Measurements from ENCODE around the gene ZNF844. TPM values are rescaled to one million over a fixed set of nuclear protein-coding genes. Genes with fewer than 3 reads are reported as not detected.

ZNF844 gene
- total RNA-seq, 1 experiment from 2014 or later: 10.5 TPM

GRCh38 chr19:12034198-12034597 lies 30.3 kb upstream of the ZNF844 start:
- ChIA-PET CTCF (interaction anchor here (1.1 to 3.5 kb wide), 6 partner anchors 25 to 334 kb away, joined by 3 to 25 read pairs (median 12); partner anchors contain the start of genes ZNF20 and ZNF763), POLR2A (interaction anchor here (3.5 kb wide), 1 partner anchor 17 kb away, joined by 34 read pairs; the partner anchor contains the start of gene ZNF878)
- H3K27ac Mint-ChIP-seq: no peak overlapping the region
- peak overlapping the region; percentile 51 for H3K4me3 Mint-ChIP-seq
- peaks cover 24% of the 10 kb centered on the region for H3K36me3 Mint-ChIP-seq
- H3K27me3 Mint-ChIP-seq (ENCODE audit: low read depth): peaks cover 32% of the 10 kb centered on the region
- H3K4me1 Mint-ChIP-seq: peaks cover 26% of the 10 kb centered on the region
- H3K9me3 Mint-ChIP-seq: 0 out of 2 replicates have a peak, but pooled peaks cover 3% of the 10 kb centered on the region
- TF ChIP-seq IRF2 (CRISPR knock-in tag; IDR thresholded peaks at IDR 0.05; ENCODE audit: borderline replicate concordance, low read depth) (no peak), CDX4 (CRISPR knock-in tag; IDR thresholded peaks at IDR 0.05; ENCODE audit: borderline replicate concordance) (no peak), TEAD1 (CRISPR knock-in tag; IDR thresholded peaks at IDR 0.05) (no peak), ZNF121 (CRISPR knock-in tag; IDR thresholded peaks at IDR 0.05) (no peak), NFATC4 (CRISPR knock-in tag; IDR thresholded peaks at IDR 0.05) (no peak), KAT7 (CRISPR knock-in tag; IDR thresholded peaks at IDR 0.05; ENCODE audit: borderline replicate concordance) (no peak), GRHL2 (CRISPR knock-in tag; IDR thresholded peaks at IDR 0.05; ENCODE audit: insufficient replicate concordance, severe bottlenecking) (no peak), ERG (CRISPR knock-in tag; IDR thresholded peaks at IDR 0.05) (no peak), NFYB (CRISPR knock-in tag; conservative IDR thresholded peaks at IDR 0.05; ENCODE audit: low read depth) (no peak), MYBL2 (CRISPR knock-in tag; IDR thresholded peaks at IDR 0.05) (no peak), JUN (CRISPR knock-in tag; IDR thresholded peaks at IDR 0.05) (no peak), ZNF416 (CRISPR knock-in tag; IDR thresholded peaks at IDR 0.05) (no peak), TP53 (CRISPR knock-in tag; IDR thresholded peaks at IDR 0.05) (no peak)
- TF ChIP-seq, protein P1, sequence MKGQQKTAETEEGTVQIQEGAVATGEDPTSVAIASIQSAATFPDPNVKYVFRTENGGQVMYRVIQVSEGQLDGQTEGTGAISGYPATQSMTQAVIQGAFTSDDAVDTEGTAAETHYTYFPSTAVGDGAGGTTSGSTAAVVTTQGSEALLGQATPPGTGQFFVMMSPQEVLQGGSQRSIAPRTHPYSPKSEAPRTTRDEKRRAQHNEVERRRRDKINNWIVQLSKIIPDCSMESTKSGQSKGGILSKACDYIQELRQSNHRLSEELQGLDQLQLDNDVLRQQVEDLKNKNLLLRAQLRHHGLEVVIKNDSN (CRISPR knock-in tag; IDR thresholded peaks at IDR 0.05): no peak
- TF ChIP-seq, protein P2, sequence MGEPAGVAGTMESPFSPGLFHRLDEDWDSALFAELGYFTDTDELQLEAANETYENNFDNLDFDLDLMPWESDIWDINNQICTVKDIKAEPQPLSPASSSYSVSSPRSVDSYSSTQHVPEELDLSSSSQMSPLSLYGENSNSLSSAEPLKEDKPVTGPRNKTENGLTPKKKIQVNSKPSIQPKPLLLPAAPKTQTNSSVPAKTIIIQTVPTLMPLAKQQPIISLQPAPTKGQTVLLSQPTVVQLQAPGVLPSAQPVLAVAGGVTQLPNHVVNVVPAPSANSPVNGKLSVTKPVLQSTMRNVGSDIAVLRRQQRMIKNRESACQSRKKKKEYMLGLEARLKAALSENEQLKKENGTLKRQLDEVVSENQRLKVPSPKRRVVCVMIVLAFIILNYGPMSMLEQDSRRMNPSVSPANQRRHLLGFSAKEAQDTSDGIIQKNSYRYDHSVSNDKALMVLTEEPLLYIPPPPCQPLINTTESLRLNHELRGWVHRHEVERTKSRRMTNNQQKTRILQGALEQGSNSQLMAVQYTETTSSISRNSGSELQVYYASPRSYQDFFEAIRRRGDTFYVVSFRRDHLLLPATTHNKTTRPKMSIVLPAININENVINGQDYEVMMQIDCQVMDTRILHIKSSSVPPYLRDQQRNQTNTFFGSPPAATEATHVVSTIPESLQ (CRISPR knock-in tag; IDR thresholded peaks at IDR 0.05): no peak
- DNase-seq (ENCODE audit: low spot score) (no peak), ATAC-seq (no peak)

- H3K27ac Mint-ChIP-seq: no peak overlapping the region
- peaks cover 26% of the 10 kb centered on the region for H3K4me1 Mint-ChIP-seq
- ChIA-PET CTCF (interaction anchor here (1.0 to 3.5 kb wide), 12 partner anchors 18 to 335 kb away, joined by 3 to 25 read pairs (median 8); partner anchors contain the start of genes ZNF20, ZNF491, ZNF763 and ZNF878), POLR2A (interaction anchor here (1.2 to 3.5 kb wide), 4 partner anchors 17 to 106 kb away, joined by 3 to 34 read pairs (median 5); partner anchors contain the start of genes ZNF20 and ZNF878)
- H3K27me3 Mint-ChIP-seq (ENCODE audit: low read depth): peaks cover 32% of the 10 kb centered on the region
- TF ChIP-seq, protein P3, sequence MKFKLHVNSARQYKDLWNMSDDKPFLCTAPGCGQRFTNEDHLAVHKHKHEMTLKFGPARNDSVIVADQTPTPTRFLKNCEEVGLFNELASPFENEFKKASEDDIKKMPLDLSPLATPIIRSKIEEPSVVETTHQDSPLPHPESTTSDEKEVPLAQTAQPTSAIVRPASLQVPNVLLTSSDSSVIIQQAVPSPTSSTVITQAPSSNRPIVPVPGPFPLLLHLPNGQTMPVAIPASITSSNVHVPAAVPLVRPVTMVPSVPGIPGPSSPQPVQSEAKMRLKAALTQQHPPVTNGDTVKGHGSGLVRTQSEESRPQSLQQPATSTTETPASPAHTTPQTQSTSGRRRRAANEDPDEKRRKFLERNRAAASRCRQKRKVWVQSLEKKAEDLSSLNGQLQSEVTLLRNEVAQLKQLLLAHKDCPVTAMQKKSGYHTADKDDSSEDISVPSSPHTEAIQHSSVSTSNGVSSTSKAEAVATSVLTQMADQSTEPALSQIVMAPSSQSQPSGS (CRISPR knock-in tag; IDR thresholded peaks at IDR 0.05; ENCODE audit: borderline replicate concordance, low read depth): no peak
- no peak for TF ChIP-seq E2F5 (CRISPR knock-in tag; IDR thresholded peaks at IDR 0.05)
- TF ChIP-seq, protein P1 (CRISPR knock-in tag; IDR thresholded peaks at IDR 0.05): no peak
- no peak for TF ChIP-seq TCF7 (CRISPR knock-in tag; IDR thresholded peaks at IDR 0.05; ENCODE audit: low read depth)
- no peak for TF ChIP-seq ZNF416 (CRISPR knock-in tag; IDR thresholded peaks at IDR 0.05)
- no peak for TF ChIP-seq NR3C1 (CRISPR knock-in tag; conservative IDR thresholded peaks at IDR 0.05; ENCODE audit: low read depth)
- no peak for TF ChIP-seq MYBL2 (CRISPR knock-in tag; IDR thresholded peaks at IDR 0.05)
- DNase-seq (ENCODE audit: low spot score): no peak
- peaks cover 24% of the 10 kb centered on the region for H3K36me3 Mint-ChIP-seq
- no peak for ATAC-seq
- 0 out of 2 replicates have a peak, but pooled peaks cover 3% of the 10 kb centered on the region for H3K9me3 Mint-ChIP-seq
- H3K4me3 Mint-ChIP-seq: peak overlapping the region; percentile 51
These were observed 29.9 kb upstream of the ZNF844 start for GRCh38 chr19:12034620-12035019.
